NCI-H146 treated with DMSO at 0.1 percent for 48 hours (cell line): ENCODE measurements around the gene ENTREP3.
A peak's percentile ranks its signal among the peaks of the same experiment; 100 is the strongest.
"Not testable (repeated sequence)": the region's sequence is repeated elsewhere in the genome, so short reads cannot be mapped to it uniquely, and the experiment has no call there.

Experiments
- DNase-seq: peaks from one replicate; lab custom pipeline; 2025; ENCODE audit not compliant: unreplicated experiment; lab: John Stamatoyannopoulos, UW

Gene ENTREP3, protein sequence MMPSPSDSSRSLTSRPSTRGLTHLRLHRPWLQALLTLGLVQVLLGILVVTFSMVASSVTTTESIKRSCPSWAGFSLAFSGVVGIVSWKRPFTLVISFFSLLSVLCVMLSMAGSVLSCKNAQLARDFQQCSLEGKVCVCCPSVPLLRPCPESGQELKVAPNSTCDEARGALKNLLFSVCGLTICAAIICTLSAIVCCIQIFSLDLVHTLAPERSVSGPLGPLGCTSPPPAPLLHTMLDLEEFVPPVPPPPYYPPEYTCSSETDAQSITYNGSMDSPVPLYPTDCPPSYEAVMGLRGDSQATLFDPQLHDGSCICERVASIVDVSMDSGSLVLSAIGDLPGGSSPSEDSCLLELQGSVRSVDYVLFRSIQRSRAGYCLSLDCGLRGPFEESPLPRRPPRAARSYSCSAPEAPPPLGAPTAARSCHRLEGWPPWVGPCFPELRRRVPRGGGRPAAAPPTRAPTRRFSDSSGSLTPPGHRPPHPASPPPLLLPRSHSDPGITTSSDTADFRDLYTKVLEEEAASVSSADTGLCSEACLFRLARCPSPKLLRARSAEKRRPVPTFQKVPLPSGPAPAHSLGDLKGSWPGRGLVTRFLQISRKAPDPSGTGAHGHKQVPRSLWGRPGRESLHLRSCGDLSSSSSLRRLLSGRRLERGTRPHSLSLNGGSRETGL

GRCh38 chr1:155255243-155256007 lies at the start of gene ENTREP3:
Gene ENTREP3 (minus strand): TSS chr1:155255483. CDS start chr1:155254877, 606 bp downstream.
- DNase-seq, result peak; percentile 61

DNA sequence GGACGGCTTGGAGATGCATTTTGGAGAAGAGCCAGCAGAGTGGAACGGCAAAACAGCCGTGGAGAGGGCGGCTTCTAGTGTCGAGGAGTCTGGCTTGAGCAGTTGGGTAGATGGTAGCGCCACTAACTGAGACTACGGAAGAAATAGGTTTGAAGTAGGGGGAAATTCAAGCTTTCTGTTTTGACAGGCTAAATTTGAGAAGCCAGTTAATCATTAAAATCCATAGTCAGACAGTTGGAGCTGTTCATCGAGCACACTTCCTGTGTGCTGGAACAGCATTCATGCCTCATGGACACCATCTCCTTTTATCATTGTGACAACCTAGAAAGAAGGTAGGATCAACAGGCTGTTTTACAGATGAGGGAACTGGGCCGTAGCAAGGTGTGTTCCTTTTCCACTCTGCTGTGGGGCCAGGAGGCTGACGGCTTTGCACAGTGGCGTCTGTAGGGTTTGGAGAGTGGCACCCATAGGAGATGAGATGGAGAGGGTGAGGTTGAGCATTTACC lies 49.3 kb upstream of the ENTREP3 start:
- DNase-seq, result no peak

GRCh38 chr1:155301342-155301841 lies 46.1 kb upstream of the ENTREP3 start, which contains the start of gene PKLR:
Gene PKLR (minus strand): TSS chr1:155301438. CDS start chr1:155301395, 43 bp downstream.
- DNase-seq, result no peak

DNA sequence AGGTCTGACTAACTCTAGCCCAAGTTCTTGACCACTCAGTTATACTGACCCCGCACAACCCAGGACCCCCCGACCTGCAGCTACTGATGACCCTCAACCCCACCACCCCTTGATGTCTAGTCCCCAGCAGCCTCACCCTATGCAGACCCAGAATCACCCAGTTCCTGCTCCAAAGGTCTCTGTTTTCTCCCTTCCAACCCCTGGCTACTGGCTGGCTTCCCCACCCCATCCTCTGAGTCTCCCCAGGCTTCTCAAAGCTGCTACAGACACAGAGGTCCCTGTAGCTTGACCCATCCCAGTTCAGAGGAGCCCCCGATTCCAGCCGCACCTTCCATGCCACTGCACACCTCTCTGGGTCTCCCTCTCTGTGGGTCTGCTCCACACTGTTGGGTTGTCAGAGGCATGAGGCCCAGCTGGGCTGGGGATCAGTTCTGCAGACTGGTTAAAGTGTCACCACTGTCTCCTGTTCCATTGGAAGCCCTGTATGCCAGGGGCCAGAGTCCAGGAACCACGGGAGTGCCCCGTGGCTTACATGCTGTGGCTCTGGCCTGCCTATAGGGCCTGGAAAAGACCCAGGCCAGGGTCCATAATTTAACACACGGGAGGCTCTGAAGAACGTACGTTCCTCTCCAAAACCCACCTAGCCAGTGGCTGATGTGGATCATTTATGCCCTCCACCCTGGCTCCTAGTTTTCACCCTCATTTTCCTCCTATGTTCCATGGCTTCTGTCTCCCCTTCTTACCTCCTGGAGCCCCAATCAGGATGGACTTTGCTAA lies 45.5 kb upstream of the ENTREP3 start:
- no peak for DNase-seq

DNA sequence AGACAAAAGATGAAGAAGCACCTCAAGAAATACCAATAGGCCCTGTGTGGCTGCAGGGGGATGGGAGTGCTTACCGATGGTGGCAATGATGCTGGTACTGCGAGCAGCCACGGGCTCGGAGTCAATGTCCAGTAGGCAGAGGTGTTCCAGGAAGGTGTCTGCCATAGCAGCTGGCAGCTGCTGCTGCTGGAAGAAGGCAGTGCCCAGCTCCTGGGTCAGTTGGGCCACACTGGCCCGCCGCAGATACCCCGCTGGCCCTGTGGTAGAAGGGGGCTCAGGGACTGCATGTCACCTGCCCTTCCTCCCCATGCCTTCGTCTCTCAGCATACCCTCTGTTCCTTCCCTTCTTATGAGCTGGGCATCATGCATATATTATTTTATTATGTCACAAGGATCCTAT lies 44.7 kb upstream of the ENTREP3 start:
- no peak for DNase-seq

- no peak for DNase-seq
Observed at GRCh38 chr1:155297384-155297783, 42.1 kb upstream of the ENTREP3 start.

- no peak for DNase-seq
Observed at GRCh38 chr1:155296661-155297060, 41.4 kb upstream of the ENTREP3 start.

GRCh38 chr1:155295942-155296267 lies 40.6 kb upstream of the ENTREP3 start:
- DNase-seq, result no peak

- DNase-seq, result no peak
Observed at GRCh38 chr1:155295183-155295941, 40.1 kb upstream of the ENTREP3 start.

DNA sequence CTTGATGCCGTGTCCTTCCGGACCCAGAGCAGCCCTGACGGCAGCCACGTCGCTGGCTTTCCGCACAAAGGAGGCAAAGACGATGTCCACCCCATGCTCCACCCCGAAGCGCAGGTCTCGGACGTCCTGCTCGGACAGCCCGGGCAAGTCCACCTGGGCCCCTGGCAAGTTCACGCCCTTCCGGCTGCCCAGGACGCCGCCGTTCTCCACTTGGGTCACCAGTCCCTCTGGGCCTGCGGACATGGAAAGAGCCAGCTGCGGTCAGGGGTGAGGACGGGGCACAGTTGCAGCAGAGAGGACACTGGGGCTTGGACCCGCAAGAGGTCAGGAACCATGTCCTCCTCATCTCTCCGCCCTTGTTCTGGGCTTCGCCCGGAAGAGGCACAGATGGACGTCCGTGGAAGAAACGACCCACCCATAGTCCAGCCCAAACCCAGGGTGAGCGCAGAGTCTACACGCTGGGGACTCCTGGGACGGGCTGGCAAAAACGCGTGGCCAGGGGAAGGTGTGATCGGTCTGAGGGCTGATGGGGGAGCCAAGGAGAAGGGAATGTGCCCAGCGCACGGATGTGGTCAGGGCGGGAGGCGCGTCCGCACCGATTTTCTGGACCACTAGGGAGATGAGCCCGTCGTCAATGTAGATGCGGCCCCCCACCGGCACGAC lies 39.4 kb upstream of the ENTREP3 start:
- DNase-seq, result no peak

GRCh38 chr1:155293086-155293749 lies 37.9 kb upstream of the ENTREP3 start:
- no peak for DNase-seq

DNA sequence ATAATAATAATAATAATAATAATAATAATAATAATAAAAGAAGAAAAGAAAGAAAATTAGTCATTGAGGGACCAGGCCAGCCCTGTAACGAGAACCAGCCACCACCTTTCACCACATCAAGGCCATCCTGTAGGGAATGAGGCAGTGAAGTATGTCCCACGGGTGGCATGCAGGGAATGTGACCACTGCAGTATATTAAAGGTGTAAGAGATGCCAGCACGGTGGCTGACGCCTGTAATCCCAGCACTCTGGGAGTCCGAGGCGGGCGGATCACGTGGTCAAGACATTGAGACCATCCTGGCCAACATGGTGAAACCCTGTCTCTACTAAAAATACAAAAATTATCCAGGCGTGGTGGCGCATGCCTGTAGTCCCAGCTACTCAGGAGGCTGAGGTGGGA lies 35.7 kb upstream of the ENTREP3 start:
- not testable (repeated sequence) for DNase-seq

DNA sequence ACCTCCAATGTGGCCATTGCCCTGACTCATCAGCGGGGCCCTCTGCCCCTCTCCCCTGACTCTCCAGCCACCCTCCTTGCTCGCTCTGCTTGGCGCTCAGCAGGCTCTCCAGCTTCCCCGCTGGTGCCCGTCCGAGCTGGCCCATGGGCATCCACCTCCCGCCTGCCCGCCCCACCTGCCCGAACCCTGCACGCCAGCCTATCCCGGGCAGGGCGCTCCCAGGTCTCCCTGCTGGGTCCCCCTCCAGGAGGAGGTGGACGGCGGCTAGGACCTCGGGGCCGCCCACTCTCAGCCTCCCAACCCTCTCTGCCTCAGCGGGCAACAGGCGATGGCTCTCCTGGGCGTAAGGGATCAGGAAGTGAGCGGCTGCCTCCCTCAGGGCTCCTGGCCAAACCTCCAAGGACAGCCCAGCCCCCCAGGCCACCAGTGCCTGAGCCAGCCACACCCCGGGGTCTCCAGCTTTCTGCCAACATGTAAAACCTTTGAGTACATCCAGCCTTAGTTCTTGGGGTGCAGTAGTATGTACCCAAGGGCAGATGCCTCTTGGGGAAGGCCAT lies 32.8 kb upstream of the ENTREP3 start:
- no peak for DNase-seq

GRCh38 chr1:155286544-155286943 lies 31.3 kb upstream of the ENTREP3 start:
- no peak for DNase-seq

GRCh38 chr1:155285631-155286044 lies 30.4 kb upstream of the ENTREP3 start:
- no peak for DNase-seq

GRCh38 chr1:155285063-155285462 lies 29.8 kb upstream of the ENTREP3 start:
- DNase-seq, result no peak

DNA sequence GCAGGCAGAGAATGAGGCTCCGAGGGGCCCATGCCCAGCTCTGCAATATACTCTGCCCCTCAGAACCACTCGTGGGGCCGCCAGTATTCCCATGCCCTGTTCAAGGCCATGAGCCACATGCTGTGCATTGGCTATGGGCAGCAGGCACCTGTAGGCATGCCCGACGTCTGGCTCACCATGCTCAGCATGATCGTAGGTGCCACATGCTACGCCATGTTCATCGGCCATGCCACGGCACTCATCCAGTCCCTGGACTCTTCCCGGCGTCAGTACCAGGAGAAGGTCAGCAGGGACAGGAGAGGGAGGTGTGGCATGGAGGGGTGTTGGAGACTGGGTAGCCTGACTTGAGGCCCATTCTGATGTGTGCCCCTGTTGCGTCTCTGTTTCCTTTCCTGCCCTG lies 29.2 kb upstream of the ENTREP3 start:
- no peak for DNase-seq

DNA sequence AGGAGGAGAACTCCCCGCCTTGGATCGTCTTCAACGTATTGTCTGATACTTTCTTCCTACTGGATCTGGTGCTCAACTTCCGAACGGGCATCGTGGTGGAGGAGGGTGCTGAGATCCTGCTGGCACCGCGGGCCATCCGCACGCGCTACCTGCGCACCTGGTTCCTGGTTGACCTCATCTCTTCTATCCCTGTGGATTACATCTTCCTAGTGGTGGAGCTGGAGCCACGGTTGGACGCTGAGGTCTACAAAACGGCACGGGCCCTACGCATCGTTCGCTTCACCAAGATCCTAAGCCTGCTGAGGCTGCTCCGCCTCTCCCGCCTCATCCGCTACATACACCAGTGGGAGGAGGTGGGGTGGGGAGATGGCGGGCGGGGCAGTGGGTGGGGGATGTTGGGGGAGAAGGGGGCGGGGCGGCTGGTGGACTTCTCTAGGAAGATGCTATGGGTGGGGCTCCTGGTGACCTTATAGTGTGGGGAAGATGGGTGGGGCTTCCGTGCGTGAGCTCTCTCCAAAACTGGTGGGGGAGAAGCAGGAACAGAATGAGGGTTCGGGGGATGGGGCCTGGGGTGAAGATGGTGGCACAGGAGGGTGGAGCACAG lies 27.3 kb upstream of the ENTREP3 start:
- no peak for DNase-seq
